AG09319 (cell line): ENCODE data around the gene MTERF2.
"Not testable (repeated sequence)": the region's sequence is repeated elsewhere in the genome, so short reads cannot be mapped to it uniquely, and the experiment has no call there.

Experiments
- DNase-seq: peaks from one replicate; pipeline ENCODE4 v3.0.0-alpha.2; 2010; ENCODE audit warnings: low read depth; ENCODE audit errors: extremely low read depth
- TF ChIP-seq, protein P1 (sequence below): IDR thresholded peaks from 2 replicates; pipeline ENCODE4 v1.5.1; 2011; ENCODE audit warnings: low read depth, mild to moderate bottlenecking, inconsistent platforms, low read length, moderate library complexity

Gene MTERF2

DNA sequence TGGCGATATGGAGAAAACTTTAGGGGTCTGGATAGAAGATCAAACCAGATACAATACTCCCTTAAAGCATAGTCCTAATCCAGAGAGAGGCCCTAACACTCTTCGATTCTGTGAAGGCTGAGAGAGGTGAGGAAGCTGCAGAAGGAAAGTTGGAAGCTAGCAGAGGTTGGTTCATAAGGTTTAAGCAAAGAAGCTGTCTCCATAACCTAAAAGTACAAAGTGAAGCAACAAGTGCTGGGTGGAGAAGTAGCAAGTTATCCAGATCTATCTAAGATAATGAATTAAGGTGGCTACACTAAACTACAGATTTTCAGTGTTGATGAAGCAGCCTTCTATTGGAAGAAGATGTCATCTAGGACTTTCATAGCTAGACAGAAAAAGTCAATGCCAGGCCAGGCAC, 24.6 kb upstream of the MTERF2 start:
- no peak for DNase-seq
- TF ChIP-seq, protein P1, sequence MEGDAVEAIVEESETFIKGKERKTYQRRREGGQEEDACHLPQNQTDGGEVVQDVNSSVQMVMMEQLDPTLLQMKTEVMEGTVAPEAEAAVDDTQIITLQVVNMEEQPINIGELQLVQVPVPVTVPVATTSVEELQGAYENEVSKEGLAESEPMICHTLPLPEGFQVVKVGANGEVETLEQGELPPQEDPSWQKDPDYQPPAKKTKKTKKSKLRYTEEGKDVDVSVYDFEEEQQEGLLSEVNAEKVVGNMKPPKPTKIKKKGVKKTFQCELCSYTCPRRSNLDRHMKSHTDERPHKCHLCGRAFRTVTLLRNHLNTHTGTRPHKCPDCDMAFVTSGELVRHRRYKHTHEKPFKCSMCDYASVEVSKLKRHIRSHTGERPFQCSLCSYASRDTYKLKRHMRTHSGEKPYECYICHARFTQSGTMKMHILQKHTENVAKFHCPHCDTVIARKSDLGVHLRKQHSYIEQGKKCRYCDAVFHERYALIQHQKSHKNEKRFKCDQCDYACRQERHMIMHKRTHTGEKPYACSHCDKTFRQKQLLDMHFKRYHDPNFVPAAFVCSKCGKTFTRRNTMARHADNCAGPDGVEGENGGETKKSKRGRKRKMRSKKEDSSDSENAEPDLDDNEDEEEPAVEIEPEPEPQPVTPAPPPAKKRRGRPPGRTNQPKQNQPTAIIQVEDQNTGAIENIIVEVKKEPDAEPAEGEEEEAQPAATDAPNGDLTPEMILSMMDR, result no peak

DNA sequence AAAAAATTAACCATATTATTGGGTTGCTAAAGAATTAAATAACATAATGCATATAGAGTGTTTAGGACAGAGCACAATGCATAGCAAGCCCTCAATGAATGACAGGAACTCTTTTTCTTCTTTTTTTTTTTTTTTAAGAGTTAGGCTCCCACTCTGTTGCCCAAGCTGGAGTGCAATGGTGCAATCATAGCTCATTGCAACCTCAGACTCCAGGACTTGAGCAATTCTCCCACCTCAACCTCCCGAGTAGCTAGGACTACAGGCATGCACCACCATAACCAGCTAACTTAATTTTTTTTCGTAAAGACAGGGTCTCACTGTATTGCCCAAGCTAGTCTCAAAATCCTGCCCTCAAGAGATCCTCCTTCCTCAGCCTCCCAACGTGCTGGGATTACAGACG, 20.5 kb upstream of the MTERF2 start:
- TF ChIP-seq, protein P1, result no peak
- no peak for DNase-seq

DNA sequence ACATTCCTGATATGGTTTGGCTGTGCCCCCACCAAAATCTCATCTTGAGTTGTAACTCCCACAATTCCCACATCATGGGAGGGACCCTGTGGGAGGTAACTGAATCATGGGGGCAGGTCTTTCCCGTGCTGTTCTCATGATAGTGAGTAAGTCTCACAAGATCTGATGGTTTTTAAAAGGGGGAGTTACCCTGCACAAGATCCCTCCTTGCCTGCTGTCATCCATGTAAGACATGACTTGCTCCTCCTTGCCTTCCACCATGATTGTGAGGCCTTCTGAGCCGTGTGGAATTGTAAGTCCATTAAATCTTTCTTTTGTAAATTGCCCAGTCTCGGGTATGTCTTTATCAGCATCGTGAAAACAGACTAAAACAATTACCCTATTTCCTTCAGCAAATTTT, 15.7 kb upstream of the MTERF2 start:
- not testable (repeated sequence) for DNase-seq

DNA sequence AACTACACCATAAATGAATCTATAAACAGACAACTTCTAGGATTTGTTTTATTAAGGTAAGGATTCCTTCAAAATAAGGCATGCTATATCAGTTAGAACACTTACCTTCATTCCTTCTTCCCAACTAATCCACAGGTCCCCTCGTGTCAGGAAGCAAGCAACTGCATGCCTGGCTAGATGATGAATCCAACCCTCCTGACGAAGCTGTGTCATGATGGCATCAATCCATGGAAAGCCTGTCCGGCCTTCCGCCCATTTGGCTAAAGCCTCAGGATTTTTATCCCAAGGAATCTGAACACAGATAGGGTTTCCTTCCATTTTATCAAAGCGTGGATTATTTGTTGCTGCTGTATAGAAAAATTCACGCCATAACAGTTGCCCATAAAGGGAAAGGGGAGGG, 12.5 kb upstream of the MTERF2 start:
- TF ChIP-seq, protein P1, result no peak
- no peak for DNase-seq

DNA sequence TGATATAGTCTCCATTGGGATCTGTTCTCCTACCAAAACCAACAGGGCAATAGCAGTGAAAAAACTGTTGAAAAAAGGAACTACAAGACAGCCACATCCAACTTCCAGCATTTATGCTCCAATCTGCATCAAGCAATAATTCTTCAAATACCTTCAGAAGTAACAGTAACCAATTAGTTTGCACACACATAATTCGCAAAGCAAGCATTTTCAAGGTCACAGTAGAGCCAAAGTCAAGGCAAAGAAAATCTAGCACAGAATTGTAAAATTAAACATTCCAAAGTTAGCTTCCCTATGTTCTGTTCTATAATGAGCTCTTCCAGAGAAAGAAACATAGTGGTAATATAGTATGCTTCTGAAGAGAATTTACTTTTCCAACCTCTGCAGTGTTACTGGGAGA, 11.0 kb upstream of the MTERF2 start:
- TF ChIP-seq, protein P1, result no peak

DNA sequence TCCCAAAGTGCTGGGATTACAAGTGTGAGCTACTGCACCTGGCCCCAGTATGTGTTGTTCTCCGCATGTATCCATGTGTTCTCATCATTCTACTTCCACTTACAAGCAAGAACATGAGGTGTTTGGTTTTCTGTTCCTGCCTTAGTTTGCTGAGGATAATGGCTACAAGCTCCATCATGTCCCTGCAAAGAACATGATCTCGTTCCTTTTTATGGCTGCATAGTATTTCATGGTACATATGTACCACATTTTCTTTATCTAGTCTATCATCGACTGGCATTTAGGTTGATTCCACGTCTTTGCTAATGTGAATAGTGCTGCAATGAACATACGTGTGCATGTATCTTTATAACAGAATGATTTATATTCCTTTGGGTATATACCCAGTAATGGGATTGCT, 9.2 kb upstream of the MTERF2 start:
- DNase-seq, result not testable (repeated sequence)

More for the DNA sequence above, 11.0 kb upstream of the MTERF2 start:
- DNase-seq, result no peak

DNA sequence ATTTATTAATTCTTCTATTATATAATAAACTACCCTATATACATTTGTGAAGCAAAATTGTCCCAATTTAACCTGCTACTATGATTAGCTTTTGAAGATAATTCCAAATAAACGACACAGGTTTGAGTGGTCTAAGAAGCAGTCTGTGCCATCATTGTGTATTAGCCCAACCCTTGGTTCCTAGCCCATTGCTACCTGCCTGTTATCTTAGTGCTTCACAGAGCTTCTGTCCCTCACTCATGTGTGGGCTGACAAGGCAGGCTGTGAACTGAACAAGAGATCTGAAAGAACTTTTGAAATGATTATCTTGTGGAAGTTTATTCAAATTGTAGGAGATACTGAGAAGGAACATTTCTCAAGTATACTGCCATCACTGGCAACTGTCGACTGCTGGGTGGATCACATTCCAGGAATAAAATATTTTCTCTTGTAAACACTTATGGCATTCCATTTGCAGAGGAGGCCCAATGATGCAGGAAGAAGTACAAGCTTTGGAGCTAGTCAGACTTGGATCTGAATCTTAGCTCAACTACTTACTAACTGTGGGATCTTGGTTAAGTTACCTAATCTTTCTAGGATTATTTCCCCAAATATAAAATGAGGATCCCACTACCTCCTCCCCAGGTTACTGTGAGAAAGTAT, 7.8 kb upstream of the MTERF2 start:
- TF ChIP-seq, protein P1, result no peak
- DNase-seq, result no peak

DNA sequence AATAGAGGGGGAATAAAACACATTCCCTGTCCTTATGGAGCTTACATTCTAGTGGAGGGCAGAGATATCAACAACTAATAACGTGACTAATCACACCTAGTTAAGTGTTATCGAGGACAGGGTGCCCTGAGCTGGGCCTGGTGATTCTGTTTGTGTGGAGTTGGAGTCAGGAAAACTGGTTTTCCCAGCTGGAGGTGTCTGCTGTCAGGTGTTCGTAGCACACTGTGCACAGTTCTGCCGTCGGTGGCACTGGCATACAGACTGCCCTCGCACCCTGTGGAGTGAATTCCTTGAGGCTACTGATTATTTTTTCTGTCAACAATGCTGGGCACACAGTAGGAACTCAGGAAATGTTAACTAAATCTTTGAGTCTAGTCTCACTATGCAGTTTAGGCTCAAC, 900 bp upstream of the MTERF2 start:
- DNase-seq, result no peak
- TF ChIP-seq, protein P1, result no peak

DNA sequence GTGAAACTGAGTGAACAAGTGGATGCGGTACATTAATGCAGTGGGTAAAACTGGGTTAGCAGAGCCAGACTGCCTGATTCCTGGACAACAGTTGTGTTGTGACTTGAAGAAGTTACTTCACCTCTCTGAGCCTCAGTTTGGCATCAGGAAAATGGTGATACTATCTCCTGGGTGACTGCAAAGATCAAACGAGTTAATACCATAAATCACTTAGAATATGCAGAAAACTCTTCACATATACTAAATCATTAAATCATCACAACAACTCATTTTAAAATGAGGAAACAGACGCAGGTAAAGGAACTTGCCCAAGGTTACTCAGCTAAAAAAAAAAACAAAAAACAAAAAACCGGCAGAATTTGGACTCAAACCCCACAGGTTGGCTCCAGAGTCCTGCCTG, 811 bp downstream of the MTERF2 start:
- no peak for DNase-seq

More for the DNA sequence above, 811 bp downstream of the MTERF2 start:
- TF ChIP-seq, protein P1, result no peak
